ENCODE measurements around the gene HBE1.

Gene HBE1

DNA sequence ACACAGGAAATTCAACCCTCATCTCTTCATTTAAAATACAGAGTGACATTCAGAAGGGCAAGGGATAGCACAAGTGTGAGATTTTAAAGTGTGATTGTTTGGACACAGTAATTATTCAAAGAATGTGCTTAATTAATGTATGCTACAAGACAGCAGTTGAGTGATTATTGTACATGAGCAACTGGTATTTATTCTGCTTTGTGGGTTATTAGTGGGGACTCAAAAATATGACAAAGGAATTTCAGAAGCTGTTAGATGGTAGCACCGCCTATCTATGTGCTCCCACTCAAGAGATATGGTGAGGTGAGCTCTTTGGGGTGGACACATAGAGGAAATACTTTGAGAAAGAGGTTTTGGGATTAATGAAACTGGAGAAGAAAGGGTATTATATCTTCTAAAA lies 29.7 kb downstream of the HBE1 start:
- TF ChIP-seq, protein P1, sequence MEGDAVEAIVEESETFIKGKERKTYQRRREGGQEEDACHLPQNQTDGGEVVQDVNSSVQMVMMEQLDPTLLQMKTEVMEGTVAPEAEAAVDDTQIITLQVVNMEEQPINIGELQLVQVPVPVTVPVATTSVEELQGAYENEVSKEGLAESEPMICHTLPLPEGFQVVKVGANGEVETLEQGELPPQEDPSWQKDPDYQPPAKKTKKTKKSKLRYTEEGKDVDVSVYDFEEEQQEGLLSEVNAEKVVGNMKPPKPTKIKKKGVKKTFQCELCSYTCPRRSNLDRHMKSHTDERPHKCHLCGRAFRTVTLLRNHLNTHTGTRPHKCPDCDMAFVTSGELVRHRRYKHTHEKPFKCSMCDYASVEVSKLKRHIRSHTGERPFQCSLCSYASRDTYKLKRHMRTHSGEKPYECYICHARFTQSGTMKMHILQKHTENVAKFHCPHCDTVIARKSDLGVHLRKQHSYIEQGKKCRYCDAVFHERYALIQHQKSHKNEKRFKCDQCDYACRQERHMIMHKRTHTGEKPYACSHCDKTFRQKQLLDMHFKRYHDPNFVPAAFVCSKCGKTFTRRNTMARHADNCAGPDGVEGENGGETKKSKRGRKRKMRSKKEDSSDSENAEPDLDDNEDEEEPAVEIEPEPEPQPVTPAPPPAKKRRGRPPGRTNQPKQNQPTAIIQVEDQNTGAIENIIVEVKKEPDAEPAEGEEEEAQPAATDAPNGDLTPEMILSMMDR (IDR thresholded peaks at IDR 0.05; ENCODE audit: borderline replicate concordance, insufficient read depth, low read depth, low read length), result no peak
- no peak overlapping the region for H3K4me3 ChIP-seq (ENCODE audit: low read depth, low read length)

DNA sequence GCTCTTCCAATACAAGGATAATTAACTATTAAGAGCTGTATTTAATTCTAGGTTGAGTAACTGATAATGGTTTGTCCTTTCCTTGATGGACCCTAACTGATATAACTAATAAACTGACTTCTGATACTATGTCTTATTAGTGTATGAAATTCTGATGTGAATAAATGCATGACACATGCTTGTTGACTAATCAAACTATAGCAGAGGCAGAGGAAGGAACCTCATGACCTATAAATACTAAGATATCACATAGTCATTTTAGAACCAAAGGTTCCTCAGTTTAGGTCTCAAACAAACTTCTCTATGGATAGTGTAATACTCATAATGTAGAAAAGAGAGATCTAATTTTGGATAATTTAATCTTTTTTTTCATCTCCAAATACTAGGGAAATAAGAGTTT lies 30.7 kb downstream of the HBE1 start:
- TF ChIP-seq, protein P1 (IDR thresholded peaks at IDR 0.05; ENCODE audit: borderline replicate concordance, insufficient read depth, low read depth, low read length), result no peak
- H3K4me3 ChIP-seq (ENCODE audit: low read depth, low read length), result no peak overlapping the region

DNA sequence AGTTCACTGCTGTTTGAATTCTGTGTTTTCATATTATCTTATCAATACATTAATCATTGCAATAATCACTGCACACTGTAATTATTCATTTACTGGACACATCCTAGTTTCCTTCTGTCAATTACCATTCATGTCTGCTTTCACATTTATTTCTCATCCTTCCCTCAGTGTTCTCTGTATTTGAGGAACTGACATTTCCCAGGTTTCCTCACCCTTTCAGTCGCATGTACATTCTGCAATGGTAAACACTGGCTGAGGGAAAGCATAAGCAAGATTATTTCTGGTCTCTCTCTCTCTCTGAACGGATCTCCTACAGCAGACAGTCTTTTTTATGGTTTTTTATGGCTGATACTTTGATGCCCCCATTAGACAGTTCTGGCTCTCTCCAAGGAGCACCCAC lies 31.3 kb downstream of the HBE1 start:
- TF ChIP-seq, protein P1 (IDR thresholded peaks at IDR 0.05; ENCODE audit: borderline replicate concordance, insufficient read depth, low read depth, low read length), result no peak
- no peak overlapping the region for H3K4me3 ChIP-seq (ENCODE audit: low read depth, low read length)

DNA sequence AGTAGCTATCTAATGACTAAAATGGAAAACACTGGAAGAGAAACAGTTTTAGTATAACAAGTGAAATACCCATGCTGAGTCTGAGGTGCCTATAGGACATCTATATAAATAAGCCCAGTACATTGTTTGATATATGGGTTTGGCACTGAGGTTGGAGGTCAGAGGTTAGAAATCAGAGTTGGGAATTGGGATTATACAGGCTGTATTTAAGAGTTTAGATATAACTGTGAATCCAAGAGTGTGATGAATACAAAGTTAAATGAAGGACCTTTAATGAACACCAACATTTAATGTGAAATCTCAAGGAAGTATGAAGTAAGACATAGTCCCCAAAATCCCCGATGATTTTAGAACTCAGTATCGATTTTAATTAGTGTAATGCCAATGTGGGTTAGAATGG lies 32.3 kb downstream of the HBE1 start:
- no peak overlapping the region for H3K4me3 ChIP-seq (ENCODE audit: low read depth, low read length)

DNA sequence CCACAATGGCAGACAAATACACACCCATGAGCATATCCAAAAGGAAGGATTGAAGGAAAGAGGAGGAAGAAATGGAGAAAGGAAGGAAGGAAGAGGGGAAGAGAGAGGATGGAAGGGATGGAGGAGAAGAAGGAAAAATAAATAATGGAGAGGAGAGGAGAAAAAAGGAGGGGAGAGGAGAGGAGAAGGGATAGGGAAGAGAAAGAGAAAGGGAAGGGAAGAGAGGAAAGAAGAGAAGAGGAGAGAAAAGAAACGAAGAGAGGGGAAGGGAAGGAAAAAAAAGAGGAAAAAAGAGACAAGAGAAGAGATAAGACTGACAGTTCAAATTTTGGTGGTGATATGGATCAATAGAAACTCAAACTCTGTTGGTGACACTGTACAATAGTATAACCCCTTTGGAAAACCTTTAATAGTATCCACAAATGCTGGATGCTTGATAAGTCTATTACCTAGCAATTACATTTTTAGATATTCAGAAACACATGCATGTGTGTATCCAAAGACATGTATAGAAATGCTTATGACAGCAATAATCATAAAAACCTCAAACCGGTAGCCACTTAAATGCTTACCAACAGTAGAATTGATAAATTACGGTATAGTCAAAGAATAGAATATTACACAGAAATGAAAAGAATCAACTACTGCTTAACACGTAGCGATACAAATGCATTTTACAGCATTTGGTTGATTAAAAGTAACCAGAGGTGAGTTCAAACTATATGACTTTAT lies 34.2 kb downstream of the HBE1 start:
- H3K4me3 ChIP-seq (ENCODE audit: low read depth, low read length), result no peak overlapping the region
- TF ChIP-seq, protein P1 (IDR thresholded peaks at IDR 0.05; ENCODE audit: borderline replicate concordance, insufficient read depth, low read depth, low read length), result no peak

More for the DNA sequence above, 32.3 kb downstream of the HBE1 start:
- TF ChIP-seq, protein P1 (IDR thresholded peaks at IDR 0.05; ENCODE audit: borderline replicate concordance, insufficient read depth, low read depth, low read length), result no peak

DNA sequence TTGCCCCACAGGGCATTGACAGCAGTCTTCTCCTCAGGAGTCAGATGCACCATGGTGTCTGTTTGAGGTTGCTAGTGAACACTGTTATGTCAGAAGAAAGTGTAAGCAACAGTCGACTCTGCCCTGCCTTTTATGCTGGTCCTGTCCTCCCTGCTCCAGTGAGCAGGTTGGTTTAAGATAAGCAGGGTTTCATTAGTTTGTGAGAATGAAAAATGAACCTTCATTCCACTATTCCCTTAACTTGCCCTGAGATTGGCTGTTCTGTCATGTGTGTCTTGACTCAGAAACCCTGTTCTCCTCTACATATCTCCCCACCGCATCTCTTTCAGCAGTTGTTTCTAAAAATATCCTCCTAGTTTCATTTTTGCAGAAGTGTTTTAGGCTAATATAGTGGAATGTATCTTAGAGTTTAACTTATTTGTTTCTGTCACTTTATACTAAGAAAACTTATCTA lies 35.3 kb downstream of the HBE1 start, which contains the start of gene HBD:
TSS of gene HBD (minus strand) at position 103 of the 454 bp plus-strand sequence. CDS start at position 53, 50 bp downstream.
- no peak within 1 kb of the TSS for H3K4me3 ChIP-seq (ENCODE audit: low read depth, low read length)
- TF ChIP-seq, protein P1 (IDR thresholded peaks at IDR 0.05; ENCODE audit: borderline replicate concordance, insufficient read depth, low read depth, low read length), result no peak

DNA sequence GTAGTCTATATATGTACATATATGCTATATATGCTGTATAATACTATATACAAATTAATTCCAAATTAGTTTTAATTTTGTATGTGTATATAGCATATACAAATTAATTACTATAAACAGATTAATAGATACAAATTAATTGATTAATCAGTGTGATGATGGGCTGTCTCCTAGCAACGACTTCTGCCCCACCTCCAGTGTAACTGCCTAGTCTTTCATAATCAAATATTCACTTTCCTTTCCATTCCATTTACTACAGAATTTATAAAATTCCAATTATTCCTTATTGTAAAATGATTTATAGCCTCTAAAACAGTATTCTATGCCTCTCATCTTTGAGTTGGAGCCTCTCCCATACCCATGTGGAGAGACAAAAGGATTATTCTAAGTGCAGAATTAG lies 36.4 kb downstream of the HBE1 start:
- TF ChIP-seq, protein P1 (IDR thresholded peaks at IDR 0.05; ENCODE audit: borderline replicate concordance, insufficient read depth, low read depth, low read length), result no peak
- no peak overlapping the region for H3K4me3 ChIP-seq (ENCODE audit: low read depth, low read length)

Measured in GM12875 (cell line).